GM18868 (cell line): ENCODE data around the gene ARHGAP22.

Source experiments
- ATAC-seq: cut with Tn5 transposase; IDR thresholded peaks from one replicate; pipeline ENCODE4 v1.9.1; 2021; ENCODE audit warnings: mild to moderate bottlenecking, moderate library complexity; ENCODE audit not compliant: unreplicated experiment

Gene ARHGAP22

DNA sequence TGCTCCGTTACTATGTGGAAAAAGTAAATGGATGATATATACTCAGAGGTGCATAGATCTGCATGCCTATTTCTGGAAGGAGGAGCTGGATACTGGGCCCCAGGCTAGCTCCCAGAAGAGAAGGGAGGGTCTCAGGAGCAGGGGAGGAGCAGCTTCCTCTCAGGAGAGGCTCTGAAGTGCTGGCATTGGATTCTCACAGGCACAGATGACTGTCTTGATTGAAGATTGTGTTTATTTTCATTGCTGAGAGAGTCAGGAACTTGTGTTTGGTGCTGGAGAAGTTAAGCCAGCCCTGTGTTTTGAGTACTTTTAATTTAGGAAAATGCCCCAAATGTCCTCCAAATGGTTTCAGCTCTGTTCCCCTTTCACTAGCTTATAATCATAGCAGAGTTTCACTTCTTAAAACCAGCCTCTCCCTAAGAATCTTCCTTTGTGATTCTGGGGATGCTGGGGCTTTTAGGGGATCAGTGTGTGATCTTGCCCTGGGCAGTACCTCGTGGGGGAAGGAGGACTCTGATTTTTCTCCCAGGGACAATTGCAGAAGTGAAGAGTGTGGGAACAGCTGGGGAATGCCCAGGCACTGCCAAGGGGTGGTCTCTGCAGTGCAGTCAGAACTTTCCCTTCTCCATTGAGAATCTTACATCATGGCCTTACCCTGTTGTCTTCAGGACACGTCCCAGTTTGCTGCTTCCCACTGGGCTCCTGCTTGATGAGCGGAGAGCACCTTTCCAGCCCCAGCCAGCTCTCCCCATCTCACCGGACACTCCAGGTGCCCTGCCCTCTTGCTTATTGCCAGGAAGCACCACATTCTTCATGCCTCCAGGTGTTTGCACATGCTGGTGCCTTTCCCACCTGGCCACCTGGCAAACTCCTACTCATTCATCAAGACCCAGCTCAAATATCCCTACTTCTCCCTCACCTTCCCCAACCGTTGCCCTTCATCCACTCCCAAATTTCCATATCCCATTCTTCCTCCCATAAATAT is 102.8 kb downstream of the ARHGAP22 start:
- ATAC-seq, result no peak

DNA sequence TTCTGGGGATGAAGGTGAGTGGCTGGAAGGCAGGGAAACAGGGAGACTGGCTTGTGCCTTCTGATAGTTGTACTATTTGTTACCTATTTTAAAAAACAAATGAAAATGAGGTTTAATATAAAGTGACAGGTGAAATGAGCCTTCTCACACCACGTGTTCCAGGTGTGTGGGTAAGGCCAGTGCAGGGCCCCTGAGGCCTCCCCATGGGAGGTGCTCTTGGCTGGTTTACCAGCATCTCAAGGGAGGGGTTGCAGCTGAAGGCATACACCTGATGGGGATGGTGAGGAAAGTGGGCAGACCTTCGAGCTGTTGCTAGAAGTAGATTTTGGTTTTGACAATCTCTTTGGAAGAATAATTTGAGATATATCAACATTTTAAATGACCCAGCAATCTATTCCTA is 103.6 kb downstream of the ARHGAP22 start:
- ATAC-seq, result no peak

DNA sequence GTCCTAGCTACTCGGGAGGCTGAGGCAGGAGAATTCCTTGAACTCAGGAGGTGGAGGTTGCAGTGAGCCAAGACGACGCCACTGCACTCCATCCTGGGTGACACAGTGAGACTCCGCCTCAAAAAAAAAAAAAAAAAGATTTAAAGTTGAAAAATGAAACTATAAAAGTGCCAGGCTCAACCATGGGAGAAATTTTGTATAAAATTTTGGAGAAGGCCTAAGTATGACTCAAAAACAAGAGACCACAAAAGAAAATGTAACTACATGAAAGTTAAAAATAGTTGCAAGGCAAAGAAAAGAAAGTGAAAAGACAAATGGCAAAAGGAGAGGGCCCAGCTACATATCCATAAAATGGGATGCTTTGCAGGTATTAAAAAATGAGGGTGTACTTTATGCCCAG is 104.1 kb downstream of the ARHGAP22 start:
- ATAC-seq, result no peak

DNA sequence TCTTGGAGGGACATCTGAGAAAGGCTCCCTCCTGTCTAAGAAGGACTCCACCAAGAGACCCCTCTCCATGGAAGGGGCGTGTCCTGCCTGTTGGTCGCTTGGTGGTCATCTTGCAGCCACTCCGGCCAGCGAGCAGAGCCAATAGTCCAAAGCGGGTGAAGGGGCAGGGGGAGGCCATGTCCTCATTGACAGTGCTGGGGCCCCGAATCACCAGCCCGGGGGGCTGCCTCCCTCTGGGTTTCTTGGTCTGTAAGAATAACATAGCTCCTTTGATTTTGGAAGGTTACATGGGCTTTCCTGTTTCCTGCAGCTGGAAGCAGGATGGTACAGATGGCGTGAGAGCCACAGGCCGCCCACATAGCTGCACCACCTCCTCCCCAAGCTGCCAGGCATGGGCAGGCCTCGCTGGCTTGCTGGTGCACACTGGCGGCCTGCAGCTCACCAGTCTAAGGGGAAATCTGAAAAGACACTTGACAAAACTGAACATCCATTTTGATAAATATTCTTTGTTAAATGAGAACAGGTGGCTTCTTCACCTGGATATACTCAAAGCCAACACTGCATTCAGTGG is 105.8 kb downstream of the ARHGAP22 start:
- ATAC-seq, result no peak

DNA sequence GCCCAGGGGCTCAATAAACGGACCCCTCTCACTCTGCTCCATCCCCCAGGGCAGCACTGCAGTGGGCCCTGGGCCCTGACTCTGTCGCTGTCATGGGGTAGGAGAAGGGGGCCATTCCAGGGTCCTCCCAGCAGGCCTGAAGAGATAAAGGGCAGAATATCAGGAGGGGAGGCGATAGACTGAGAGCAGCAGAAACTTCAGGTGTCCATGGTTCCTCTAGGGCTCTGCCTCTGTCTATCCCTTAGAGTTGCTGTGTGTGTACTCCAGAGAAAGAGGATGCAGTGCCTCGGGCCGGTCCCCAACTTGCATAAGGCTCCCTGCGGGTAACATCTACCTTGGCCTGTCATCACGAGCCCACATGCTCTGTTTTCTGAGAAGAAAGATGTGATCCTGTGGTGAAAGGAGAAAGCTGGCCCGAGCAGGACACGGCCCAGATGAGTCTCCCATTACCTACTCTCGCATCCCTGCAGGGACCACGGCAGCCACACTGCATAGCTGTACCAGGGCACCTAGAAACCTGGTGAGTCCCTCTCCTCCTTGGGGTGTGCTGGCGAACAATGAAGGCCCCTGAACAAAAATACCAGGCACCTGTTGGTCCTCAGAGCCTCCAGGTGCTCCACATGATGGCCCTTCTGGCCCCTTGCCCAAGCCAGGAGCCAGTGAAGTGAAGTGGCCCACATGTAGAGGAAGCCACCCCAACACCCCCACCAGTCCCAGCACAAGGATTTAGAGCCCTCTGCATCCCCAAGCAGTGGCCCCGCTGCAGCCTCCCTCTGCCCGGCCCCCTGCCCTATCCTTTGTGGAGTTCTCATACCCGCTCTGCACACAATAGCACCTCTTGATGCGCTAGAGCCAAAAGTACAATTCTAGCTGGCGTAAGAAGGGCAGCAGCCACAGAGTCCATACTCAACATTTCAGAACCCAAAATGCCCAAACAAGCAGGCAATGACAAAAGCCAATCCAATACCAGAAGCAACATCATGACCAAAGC is 106.8 kb downstream of the ARHGAP22 start:
- ATAC-seq, result no peak

DNA sequence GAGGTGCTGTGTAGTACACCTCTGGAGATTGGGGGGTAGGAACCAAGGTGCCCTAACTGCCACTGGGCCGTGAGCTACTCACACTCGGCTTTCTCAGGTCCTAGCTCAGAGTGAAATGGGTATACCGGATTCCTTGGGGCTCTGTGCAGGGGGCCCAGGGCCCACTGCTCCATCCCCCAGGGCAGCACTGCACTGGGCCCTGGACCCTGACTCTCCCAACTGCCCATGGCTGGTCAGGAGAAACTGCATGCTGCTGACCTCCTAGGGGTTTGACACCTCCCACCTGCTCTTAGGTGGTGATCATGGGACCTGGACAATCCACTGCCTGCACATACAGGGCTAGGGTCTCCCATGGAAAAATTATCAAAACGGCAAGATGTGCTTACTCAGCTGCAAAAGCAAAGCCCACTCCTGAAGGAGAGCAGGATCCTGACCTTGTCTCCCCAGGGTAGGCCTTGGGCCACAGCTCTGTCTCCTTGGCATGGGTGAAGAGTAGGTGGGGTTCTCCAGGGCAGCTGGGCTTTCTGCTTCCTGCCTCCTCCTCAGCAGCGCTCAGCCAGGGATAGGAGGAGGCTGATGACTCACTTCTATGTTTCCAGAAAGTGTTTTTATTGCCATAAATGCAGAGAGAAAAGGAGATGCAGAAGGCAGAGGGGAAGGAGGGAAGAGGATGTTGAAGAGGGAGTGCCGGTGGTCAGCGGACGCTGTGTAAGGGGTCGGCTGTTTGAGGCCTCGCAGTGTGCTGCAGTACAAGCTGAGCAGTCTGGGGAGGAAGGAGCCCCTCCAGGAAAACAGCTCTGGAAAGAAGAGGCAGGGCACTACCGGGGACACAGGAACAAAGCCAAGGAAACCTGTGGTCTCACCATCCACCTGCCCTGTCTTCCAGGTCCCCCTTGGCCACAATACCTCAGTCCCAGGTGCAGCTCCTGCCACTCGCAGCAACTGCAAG is 107.8 kb downstream of the ARHGAP22 start:
- no peak for ATAC-seq

DNA sequence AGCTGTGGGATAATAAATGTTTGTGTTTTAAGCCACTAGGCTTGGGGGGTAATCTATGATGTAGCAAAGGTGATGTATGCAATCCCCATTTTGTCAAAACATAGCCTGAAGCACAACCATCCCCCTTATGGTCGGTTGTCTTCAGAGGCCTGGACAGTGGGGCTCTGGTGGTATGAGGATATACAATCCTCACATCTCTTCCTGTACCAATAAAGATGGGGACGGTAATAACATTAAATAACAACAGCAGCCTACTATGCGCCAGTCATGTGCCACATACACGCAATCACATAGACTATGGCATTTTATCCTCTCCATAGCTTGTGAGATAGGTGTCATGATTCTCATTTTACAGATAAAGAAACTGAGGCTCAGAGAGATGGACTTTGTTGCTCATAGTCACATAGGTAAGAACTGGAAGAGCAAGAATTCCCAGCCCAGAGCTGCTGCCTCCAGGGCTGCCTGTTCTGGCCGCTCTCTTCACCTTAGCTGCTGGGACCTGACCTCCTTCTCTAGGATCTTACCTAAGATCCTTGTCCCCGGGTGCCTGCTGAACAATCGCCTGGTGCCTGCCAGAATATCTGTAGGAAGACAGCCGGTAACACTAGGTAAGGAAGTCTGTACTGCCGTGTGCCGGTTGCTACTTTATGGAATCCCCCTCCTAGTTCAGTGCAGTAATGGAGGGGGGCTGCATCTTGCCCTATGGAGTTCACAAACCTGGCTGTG is 108.6 kb downstream of the ARHGAP22 start:
- ATAC-seq, result no peak

DNA sequence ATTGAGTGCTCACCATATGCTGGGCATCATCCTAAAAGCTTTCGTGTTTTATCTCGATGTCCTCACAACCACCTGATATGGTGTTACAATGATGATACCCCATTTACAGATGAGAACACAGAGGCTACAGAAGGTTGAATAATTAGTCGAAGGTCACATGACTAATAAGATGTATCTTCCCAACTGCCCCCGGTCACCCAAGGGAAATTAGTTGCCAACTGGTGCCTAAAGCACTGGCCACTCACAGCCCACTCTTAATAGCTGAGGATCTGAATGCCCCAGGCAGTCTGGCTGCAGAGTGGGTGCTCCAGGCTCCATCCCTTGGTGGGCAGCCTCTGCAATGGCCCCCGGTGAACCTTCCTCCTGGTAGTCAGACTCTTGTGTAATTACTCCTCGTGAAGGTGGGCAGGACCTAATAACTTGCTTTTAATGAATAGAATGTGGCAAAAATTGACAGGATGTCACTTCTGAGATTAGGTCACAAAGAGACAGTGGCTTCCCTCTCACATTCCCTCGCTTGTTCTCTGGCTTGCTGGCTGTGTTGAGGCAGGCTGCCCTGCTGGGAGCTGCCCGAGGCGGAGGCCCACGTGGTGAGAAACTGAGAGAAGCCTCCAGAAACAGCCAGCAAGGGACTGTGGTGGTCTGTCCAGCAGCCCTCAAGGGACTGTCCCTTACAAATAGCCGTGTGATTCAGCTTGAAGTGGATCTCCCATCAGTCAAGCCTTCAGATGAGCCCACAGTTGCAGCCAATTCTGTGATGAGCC is 109.4 kb downstream of the ARHGAP22 start:
- no peak for ATAC-seq

DNA sequence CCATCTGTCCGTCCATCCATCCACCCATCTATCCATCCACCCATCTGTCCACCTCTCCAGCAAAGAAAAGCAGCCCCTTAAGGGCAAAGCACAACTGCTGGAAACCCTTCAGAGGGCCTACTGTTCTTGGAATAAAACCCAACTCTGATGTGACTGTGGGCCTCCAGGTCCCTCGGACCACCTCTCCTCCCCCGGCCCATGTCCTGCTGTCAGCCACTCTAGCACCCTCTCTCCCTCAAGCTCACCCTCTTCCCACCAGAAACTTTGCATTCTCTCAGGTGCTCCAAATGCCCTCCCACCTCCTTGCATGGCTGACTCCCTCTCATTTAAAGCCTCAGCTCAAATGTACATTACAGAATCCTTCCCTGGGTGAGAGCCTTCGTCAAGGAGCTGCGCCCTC is 110.3 kb downstream of the ARHGAP22 start:
- ATAC-seq, result no peak

DNA sequence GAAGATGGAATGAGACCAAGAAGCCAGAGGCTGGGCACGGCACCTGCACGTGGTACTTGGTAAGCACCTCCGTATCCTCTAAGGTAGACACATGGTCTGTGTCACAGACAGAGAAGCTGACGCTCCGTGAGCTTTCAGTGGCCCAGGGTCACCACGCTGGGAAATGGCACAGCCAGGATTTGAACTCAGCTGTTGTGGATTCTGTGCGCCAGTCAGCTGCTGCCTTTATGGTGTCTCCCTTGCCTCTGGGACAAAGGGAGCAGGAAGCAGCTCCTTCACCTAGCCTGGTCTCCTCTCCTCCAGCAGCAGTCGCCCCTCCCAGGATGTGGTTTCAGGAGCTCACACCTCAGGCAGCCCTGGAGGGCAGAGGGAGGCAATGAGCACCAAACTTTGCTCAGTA is 110.8 kb downstream of the ARHGAP22 start:
- no peak for ATAC-seq

DNA sequence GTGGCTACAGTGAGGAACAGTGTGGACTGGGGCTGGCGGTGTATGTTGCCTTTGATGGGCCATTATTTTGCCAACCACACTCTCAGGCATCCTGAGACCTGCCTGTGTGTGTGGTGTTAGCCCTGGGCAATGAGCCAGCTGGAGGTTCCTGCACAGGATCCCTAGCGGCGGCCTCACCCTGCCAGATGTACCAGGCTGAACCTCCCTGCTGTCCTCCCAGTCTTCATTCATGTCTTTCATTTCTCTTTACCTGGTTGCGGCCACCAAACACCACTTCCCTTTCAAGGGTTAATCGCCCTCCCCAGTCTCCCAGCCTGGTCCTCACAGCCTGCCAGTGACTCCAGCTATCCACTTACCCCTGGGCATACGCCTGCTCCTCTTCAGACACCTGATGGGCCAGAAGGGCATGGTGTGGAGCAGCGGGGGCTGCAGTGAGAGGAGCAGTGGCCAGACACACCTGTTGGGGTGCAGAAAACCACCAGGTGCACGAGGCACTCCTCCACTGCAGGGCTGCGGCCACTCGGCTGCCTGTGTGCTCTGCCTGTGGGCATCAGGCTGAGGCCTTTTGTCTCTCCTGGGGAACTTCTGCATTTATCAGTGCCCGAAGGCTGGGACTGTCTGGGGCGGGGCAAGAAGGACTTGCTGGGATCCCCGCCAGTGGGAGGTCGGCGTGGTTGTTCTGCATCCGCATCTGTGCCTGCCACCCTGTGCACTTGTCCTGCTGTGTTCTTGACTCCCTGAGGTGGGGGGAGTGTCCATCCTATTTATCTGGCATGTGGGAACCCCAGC is 111.6 kb downstream of the ARHGAP22 start:
- ATAC-seq, result no peak

DNA sequence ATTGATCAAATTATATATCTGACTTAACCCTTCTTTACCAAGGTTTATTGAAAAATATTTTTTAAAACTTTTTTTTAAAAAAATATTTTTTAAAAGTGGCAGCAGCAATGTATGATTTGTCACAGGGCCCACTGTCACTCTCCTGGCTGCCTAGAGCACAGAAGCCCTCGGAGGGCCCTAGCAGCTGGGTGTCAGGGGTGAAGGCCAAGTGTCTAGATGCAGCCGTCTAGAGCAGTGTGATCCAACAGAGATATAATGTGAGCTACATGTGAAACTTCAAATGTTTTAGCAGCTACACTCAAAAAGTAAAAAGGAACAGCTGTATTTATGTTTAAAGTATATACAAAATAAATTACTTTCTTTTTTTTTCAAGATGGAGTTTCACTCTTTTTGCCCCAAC is 112.7 kb downstream of the ARHGAP22 start:
- ATAC-seq, result no peak

DNA sequence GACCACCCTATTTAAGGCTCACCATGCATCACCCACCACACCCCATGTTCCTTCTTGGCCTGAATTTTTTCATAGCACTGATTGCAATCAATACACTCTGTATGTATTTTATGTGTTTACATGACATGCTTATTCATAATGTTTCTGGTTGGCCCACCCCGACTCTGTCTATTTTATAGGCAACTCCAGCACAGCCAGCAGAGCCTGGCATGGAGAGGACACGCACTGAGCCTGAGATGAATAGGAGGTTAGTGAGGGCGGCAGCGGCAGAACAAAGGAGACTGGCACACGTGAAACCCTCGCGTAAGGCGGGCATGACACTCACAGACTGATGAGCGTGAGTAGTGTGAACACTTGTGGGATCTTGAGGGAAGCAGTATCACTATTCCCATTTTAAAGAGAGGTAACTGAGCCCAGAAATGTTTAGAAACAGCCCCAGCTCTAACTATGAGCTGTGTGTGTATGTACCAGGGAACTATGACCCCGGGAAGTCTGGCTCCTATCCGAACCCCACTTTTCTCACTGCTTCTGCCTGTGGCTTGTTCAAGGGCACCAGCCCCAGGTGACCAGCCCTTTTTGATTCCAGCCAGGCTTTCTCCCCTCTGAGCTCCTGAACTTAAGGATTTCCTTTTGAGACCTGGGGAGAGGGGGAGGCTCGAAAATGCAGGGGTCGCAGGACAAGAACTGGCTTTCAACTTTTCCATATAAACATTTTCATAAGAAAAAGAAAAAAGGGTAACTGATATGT is 113.3 kb downstream of the ARHGAP22 start:
- no peak for ATAC-seq

DNA sequence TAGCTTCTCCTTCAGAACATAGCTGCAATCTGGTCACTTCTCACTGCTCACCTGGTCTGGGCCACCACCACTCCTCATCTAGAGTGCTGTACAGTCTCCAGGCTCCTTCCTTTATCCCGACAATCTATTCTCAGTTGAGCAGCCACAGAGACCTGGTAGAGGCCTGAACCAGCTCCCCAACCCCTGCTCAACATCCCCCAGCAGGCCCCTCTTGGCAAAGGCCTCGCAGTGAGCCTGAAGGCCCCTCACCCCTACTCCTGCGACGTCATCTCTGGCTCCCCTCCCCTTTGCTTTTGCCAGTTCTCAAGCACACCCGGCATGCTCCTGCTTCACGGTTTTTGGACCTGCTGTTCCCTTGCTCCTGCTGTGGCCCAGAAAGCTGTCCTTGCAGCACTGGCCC is 113.9 kb downstream of the ARHGAP22 start:
- no peak for ATAC-seq

DNA sequence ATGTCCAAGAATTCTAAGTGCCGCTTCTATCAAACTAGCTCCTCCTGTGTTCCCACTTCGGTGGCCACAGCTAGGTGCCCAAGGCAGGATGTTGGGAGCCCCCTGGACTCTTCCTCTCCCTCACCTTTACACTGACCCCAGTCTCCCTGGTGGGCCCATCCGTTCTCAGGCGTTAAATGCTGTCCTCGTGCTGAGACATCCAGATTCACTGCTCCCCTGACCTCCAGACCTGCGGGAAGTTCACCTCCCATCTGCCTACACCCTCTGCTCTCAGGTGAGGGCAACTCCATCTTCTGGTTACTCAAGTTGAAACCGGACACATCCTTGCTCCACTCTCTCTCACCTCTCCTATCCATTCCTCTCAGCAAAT is 114.3 kb downstream of the ARHGAP22 start:
- no peak for ATAC-seq

DNA sequence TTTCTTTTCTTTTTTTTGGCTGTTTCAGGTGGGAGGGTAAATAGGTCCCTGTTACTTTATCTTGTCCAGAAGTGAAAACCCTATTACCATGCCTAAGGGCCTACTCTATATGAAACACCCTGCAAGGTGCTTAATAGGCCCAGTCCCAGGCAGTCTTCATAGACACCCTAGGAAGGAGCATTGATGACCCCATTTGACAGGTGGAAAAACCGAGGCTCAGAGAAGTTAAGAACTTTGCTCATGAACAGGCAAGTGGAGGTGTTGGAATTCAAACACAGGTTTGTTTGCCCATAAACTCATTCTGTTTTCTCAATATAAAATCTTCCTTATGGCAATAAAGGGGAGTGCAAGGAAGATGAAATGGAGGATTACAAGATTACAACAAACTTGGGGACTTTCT is 115.8 kb downstream of the ARHGAP22 start:
- no peak for ATAC-seq

DNA sequence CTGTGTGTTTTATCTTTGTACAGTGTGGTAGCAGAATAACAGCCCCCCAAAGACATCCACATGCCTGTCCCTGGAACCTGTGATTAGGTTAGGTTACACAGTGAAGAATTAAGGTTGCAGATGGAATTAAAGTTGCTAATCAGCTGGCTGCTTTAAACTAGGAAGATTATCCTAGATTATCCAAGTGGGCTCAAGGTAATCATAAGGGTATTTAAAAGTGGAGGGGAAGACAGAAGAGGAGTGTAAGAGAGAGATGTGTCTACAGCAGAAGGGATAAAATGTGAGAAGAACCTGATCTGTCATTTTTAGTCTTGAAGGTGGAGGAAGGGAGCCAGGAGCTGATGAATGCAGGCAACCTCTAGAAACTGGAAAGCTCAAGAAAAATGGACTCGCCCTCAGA is 117.6 kb downstream of the ARHGAP22 start:
- ATAC-seq, result no peak
